ENCODE data around the gene EIF3M.
"Not testable (repeated sequence)": the region's sequence is repeated elsewhere in the genome, so short reads cannot be mapped to it uniquely, and the experiment has no call there.

The EIF3M gene

DNA sequence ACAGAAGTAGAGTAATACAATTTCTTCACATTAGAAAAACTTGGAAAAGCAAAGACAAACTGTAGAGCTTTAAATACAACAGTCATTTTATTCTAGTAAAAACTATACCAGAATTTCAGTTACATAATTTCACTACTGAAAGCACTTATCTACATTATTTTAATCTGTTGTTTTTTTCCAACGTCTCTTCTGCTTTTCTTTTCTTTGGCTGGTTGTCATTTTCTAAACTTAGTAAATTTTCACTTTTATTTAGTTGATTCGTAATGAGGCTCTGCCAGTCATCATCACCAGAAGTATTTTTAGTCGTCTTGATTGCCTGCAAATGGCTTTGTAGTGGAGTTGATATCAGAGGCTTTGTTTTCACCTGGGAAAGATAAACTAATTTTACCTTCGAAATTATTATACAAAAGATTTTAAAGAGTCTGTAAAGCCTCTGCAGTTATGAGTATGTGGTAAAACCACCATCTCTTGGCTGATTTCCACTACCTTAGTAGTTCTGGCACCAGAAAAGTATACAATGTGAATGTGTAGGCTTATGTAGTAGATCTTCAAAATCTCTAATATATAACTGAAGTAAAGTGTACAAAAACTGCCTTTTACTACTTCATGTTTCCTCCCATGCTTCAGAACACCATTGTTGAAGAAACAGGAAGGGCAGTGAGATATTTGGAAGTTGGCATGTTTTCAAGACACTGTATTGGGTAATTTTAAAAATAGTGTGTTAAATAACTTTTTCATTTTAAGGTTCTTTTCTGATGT is 19.2 kb downstream of the EIF3M start:
- Histone ChIP-seq H3K36me3 (replicated peaks; ENCODE audit: low read depth, low read length) (peaks cover 64% of the 10 kb centered on the region), H3K4me1 (ENCODE audit: low read length) (no peaks in the 10 kb centered on the region), H3K79me2 (ENCODE audit: low read length) (peaks cover 3% of the 10 kb centered on the region), H3K27me3 (ENCODE audit: low read depth, low read length) (no peaks in the 10 kb centered on the region), H4K20me1 (ENCODE audit: insufficient read depth, low read length) (no peaks in the 10 kb centered on the region), H2AFZ (ENCODE audit: low read depth, low read length) (no peak overlapping the region), H3K4me2 (ENCODE audit: low read length) (no peak overlapping the region), H3K4me3 (ENCODE audit: low read length) (no peak overlapping the region), H3K9me3 (ENCODE audit: insufficient read depth, low read length) (no peaks in the 10 kb centered on the region), H3K9ac (ENCODE audit: low read length) (no peak overlapping the region), H3K27ac (ENCODE audit: low read length) (no peak overlapping the region)
- TF ChIP-seq, protein P1, sequence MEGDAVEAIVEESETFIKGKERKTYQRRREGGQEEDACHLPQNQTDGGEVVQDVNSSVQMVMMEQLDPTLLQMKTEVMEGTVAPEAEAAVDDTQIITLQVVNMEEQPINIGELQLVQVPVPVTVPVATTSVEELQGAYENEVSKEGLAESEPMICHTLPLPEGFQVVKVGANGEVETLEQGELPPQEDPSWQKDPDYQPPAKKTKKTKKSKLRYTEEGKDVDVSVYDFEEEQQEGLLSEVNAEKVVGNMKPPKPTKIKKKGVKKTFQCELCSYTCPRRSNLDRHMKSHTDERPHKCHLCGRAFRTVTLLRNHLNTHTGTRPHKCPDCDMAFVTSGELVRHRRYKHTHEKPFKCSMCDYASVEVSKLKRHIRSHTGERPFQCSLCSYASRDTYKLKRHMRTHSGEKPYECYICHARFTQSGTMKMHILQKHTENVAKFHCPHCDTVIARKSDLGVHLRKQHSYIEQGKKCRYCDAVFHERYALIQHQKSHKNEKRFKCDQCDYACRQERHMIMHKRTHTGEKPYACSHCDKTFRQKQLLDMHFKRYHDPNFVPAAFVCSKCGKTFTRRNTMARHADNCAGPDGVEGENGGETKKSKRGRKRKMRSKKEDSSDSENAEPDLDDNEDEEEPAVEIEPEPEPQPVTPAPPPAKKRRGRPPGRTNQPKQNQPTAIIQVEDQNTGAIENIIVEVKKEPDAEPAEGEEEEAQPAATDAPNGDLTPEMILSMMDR (IDR thresholded peaks at IDR 0.05; ENCODE audit: low read depth, low read length): no peak
- no peak for TF ChIP-seq EZH2phosphoT487 (IDR thresholded peaks at IDR 0.05; ENCODE audit: low read depth)

DNA sequence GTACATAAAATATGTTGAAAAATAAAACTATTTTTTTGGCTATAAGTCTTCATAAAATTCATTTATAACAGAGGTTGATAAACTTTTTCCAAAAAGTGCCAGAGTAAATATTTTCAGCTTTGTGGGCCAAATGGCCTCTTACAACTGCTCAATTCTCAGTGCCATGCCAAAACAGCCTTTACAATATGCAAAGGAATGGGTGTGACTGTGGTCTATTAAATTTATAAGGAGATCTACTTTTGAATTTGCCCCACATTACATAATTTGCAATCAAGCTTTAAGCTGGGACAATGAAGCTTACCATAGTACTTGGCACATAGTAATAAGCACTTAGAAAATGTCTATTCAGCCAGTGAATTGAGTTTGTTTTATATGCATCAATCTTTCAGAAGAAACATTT is 22.6 kb downstream of the EIF3M start:
- Histone ChIP-seq H3K79me2 (ENCODE audit: low read length) (no peaks in the 10 kb centered on the region), H3K27ac (ENCODE audit: low read length) (no peak overlapping the region), H3K9me3 (ENCODE audit: insufficient read depth, low read length) (no peaks in the 10 kb centered on the region), H3K27me3 (ENCODE audit: low read depth, low read length) (no peaks in the 10 kb centered on the region), H3K4me2 (ENCODE audit: low read length) (no peak overlapping the region), H3K36me3 (replicated peaks; ENCODE audit: low read depth, low read length) (peaks cover 47% of the 10 kb centered on the region), H2AFZ (ENCODE audit: low read depth, low read length) (no peak overlapping the region), H3K4me3 (ENCODE audit: low read length) (no peak overlapping the region), H4K20me1 (ENCODE audit: insufficient read depth, low read length) (no peaks in the 10 kb centered on the region), H3K9ac (ENCODE audit: low read length) (no peak overlapping the region), H3K4me1 (ENCODE audit: low read length) (no peaks in the 10 kb centered on the region)
- TF ChIP-seq, protein P1 (IDR thresholded peaks at IDR 0.05; ENCODE audit: low read depth, low read length): no peak
- no peak for TF ChIP-seq EZH2phosphoT487 (IDR thresholded peaks at IDR 0.05; ENCODE audit: low read depth)

DNA sequence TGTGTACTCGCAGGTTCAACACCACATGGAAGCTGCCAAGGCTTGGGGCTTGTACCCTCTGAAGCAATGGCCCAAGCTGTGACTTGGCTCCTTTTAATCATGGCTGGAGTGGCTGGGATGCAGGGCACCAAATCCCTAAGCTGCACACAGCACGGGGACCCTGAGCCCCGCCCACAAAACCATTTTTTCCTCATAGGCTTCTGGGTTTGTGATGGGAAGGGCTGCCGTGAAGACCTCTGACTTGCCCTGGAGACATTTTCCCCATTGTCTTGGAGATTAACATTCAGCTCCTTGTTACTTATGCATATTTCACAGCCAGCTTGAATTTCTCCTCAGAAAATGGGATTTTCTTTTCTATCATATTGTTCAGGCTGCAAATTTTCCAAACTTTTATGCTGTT is 25.2 kb downstream of the EIF3M start:
- not testable (repeated sequence) for H3K4me2 ChIP-seq (ENCODE audit: low read length); H3K4me1 ChIP-seq (ENCODE audit: low read length); H4K20me1 ChIP-seq (ENCODE audit: insufficient read depth, low read length); H3K9me3 ChIP-seq (ENCODE audit: insufficient read depth, low read length); H3K79me2 ChIP-seq (ENCODE audit: low read length); H2AFZ ChIP-seq (ENCODE audit: low read depth, low read length); H3K4me3 ChIP-seq (ENCODE audit: low read length); H3K27me3 ChIP-seq (ENCODE audit: low read depth, low read length); H3K9ac ChIP-seq (ENCODE audit: low read length); H3K27ac ChIP-seq (ENCODE audit: low read length)
- H3K36me3 ChIP-seq (replicated peaks; ENCODE audit: low read depth, low read length): peaks cover 24% of the 10 kb centered on the region

DNA sequence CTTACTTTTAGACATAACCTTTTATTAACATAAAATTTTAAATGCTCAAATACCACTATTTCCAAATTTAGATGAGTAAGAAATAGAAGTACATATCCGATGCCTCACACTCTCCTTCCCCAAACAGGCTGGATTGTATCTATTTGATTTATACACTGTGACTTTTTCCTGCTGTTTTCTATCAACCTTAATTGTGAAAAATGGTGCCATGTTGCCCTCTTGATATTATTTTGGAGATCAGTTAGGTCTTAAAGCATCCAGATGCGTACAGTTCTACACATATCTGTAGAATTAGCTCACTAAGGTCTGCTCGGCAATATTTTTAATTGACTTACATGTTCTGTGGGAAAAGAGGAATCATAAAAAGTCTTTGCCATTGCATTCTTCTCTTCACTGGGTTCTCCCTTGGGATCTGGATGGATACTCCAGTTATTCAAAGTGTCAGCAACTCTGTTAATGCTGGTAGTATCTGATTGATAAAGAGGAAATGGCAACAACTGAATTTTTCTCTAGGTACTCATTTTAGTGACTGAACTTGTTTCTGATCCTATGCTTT is 27.2 kb downstream of the EIF3M start:
- Histone ChIP-seq H3K4me2 (ENCODE audit: low read length) (no peak overlapping the region), H3K27me3 (ENCODE audit: low read depth, low read length) (no peaks in the 10 kb centered on the region), H4K20me1 (ENCODE audit: insufficient read depth, low read length) (no peaks in the 10 kb centered on the region), H3K9ac (ENCODE audit: low read length) (no peak overlapping the region), H3K4me3 (ENCODE audit: low read length) (no peak overlapping the region), H3K9me3 (ENCODE audit: insufficient read depth, low read length) (no peaks in the 10 kb centered on the region), H3K27ac (ENCODE audit: low read length) (no peak overlapping the region), H3K36me3 (replicated peaks; ENCODE audit: low read depth, low read length) (peaks cover 11% of the 10 kb centered on the region), H3K4me1 (ENCODE audit: low read length) (no peaks in the 10 kb centered on the region), H3K79me2 (ENCODE audit: low read length) (no peaks in the 10 kb centered on the region), H2AFZ (ENCODE audit: low read depth, low read length) (no peak overlapping the region)
- no peak for TF ChIP-seq EZH2phosphoT487 (IDR thresholded peaks at IDR 0.05; ENCODE audit: low read depth)
- TF ChIP-seq, protein P1 (IDR thresholded peaks at IDR 0.05; ENCODE audit: low read depth, low read length): no peak
